Camera-type eye (tissue), 1 donor: Measurements from ENCODE around the gene PTRH1. TPM values are rescaled to one million over a fixed set of nuclear protein-coding genes. Genes with fewer than 3 reads are reported as not detected.

Source experiments
- total RNA-seq: library from RNA; depleted of rRNA; stranded (reverse); fragments of >200 nt; gene quantifications from one replicate; pipeline ENCODE4 v1.2.3, GENCODE V29; 2014

PTRH1 gene, protein sequence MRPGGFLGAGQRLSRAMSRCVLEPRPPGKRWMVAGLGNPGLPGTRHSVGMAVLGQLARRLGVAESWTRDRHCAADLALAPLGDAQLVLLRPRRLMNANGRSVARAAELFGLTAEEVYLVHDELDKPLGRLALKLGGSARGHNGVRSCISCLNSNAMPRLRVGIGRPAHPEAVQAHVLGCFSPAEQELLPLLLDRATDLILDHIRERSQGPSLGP
- 13.5 TPM for total RNA-seq

DNA sequence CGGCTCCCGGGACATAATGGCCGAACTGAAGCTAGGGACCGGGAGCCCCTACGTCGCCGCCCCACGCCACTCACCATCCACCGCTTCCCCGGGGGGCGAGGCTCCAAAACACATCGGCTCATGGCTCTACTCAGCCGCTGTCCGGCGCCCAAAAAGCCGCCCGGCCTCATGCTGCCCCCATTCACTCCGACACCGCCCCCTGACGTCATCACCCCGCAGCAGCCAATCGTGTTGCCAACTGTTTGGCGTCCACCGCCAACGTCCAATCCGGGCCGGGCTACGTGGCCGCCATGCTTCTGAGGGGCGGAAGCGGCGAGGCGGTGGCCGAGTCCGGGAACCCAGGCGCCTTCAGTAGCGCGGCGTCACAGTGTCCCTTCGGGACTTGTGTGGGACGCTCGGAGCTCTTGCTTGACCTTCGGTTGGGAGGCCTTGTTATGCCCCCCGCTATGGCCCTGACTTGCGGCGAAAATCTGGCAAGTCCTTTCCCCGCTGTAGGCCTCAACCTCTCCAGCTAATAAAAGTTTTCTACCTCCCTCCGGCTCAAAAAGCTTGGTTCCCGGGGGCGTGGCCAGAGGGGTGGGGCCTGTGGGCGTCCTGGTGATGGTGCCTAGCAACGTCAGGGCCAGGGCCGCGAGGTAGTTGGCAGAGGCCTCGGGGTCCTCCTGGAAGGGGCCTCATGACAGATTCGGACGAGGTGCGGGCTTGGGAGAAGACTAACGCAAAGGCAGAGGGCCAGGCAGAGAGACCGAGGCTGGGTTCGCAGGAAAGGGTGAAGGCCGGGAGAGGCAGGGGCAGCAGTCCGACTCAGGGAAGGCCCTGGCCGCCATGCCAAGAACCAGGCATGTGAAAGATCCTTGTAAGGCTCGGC, at the start of gene PTRH1, which contains the start of gene TTC16:
Gene PTRH1 (minus strand): TSS at position 194 of the 868 bp plus-strand sequence. CDS start 24 bp downstream, at position 170.
Gene TTC16 (plus strand): TSS at position 610 of the 868 bp plus-strand sequence. CDS start 67 bp downstream, at position 677.

DNA sequence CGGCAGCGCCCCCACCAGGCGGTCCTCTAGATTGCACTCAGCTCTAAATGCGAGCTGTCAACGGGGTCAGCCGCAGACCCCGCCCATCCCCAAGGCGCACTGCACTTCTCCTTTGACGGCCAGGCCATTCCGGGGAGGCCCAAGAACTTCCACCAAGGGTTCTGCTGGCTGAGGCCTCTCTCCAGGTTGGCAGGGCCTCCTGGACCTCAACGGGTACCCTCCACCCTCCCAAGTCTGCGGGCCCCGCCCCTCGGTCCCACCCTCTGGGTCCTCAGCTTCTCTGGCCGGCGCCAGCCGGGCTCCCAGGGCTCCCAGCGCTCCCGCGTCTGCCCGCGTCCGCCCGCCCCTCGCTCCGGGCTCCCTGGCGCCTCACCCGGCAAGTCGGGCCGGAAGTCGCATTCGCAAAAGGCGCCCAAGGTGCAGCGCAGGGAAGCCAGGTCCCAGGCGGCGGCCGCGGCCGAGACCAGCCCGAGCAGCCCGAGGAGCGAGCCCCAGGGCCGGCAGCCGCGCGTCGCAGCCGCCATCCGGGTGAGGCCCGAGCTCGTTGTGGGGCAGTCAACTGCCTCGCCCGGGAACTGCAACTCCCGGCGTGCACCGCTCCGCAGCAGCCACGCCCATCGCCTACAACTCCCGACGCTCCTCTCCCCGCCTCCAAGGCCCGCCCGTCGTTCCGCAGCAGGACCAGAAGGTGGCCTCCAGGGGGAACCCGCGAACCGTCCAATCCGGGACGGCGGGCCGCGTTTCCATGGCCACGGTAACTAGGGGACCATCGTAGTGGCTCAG, 19.5 kb upstream of the PTRH1 start, which contains the start of gene TOR2A:
Gene TOR2A (minus strand): TSS at position 548 of the 783 bp plus-strand sequence. CDS start 24 bp downstream, at position 524.

DNA sequence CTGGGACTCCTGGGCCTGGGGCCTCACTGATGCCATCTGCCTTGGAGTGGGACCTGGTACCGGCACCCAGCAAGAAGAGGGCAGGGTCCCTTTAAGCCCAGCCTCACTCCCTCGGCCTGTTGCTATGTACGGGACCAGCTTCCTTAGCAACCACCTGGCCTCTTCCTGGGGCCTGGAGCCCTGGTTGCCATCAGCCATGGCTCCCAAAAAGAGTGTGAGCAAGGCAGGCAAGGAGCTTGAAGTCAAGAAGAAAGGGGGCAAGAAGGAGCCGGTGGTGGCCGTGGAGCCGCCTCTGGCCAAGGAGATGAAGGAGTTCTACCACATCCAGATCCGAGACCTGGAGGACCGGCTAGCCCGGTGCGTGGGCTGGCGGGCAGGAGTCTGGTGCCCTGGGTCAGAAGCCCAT, 8.6 kb downstream of the PTRH1 start, which contains the start of gene CFAP157:
Gene CFAP157 (plus strand): TSS at position 153 of the 406 bp plus-strand sequence. CDS start 44 bp downstream, at position 197.

Other genes starting within 250 kb of the PTRH1 start
- 237 TPM for gene STXBP1, start 103.4 kb downstream of the PTRH1 start, total RNA-seq
- gene CFAP157, start 8.7 kb downstream of the PTRH1 start, total RNA-seq: not detected
- gene TTC16, start 416 bp upstream of the PTRH1 start, total RNA-seq: not detected
- gene TOR2A, start 19.6 kb upstream of the PTRH1 start, total RNA-seq: 11.1 TPM
- 10.7 TPM for gene SH2D3C, start 63.0 kb upstream of the PTRH1 start, total RNA-seq
- 60.2 TPM for gene CDK9, start 70.4 kb upstream of the PTRH1 start, total RNA-seq
- gene FPGS, start 87.2 kb upstream of the PTRH1 start, total RNA-seq: 45.4 TPM
- gene ENG, start 139.0 kb upstream of the PTRH1 start, total RNA-seq: 21.5 TPM
- gene AK1, start 162.0 kb upstream of the PTRH1 start, total RNA-seq: 38.4 TPM
- gene ST6GALNAC6, start 183.9 kb upstream of the PTRH1 start, total RNA-seq: 22.2 TPM
- gene ST6GALNAC4, start 201.4 kb upstream of the PTRH1 start, total RNA-seq: 12.4 TPM
- gene PIP5KL1, start 215.1 kb upstream of the PTRH1 start, total RNA-seq: 3.2 TPM
- 13.2 TPM for gene DPM2, start 222.2 kb upstream of the PTRH1 start, total RNA-seq